HUES6 (cell line): ENCODE results near the gene TBC1D5.
"Not testable (repeated sequence)": the region's sequence is repeated elsewhere in the genome, so short reads cannot be mapped to it uniquely, and the experiment has no call there.

Experiments used
- H3K27ac ChIP-seq: 2 replicates; pipeline ENCODE4 v1.7.0; 2013; ENCODE audit warnings: low read depth, mild to moderate bottlenecking, low read length, inconsistent platforms
- H3K27me3 ChIP-seq: 2 replicates; pipeline ENCODE4 v1.6.1; 2013; ENCODE audit warnings: low read length; ENCODE audit not compliant: control insufficient read depth, insufficient read depth
- H3K36me3 ChIP-seq: 2 replicates; pipeline ENCODE4 v1.6.1; 2013; ENCODE audit warnings: low read length; ENCODE audit not compliant: control insufficient read depth, insufficient read depth
- H3K4me1 ChIP-seq: 2 replicates; pipeline ENCODE4 v1.6.1; 2013; ENCODE audit warnings: low read length; ENCODE audit not compliant: control insufficient read depth, insufficient read depth
- H3K4me3 ChIP-seq: 2 replicates; pipeline ENCODE4 v1.5.1; 2013; ENCODE audit warnings: low read depth, low read length
- H3K9ac ChIP-seq: one replicate; pipeline ENCODE4 v1.6.1; 2013; ENCODE audit warnings: mild to moderate bottlenecking, low read length
- H3K9me3 ChIP-seq: 2 replicates; pipeline ENCODE4 v1.6.1; 2013; ENCODE audit warnings: low read depth, low read length; ENCODE audit not compliant: control insufficient read depth, insufficient read depth

TBC1D5 gene

GRCh38 chr3:17135696-17136095 lies 606.7 kb downstream of the TBC1D5 start:
- Histone ChIP-seq H3K36me3 (no peaks in the 10 kb centered on the region), H3K4me1 (no peaks in the 10 kb centered on the region), H3K27me3 (no peaks in the 10 kb centered on the region), H3K27ac (no peak overlapping the region), H3K9me3 (0 out of 2 replicates have a peak, but pooled peaks cover 3% of the 10 kb centered on the region), H3K4me3 (no peak overlapping the region), H3K9ac (no peak overlapping the region)

- H3K9me3 ChIP-seq, result peaks cover 4% of the 10 kb centered on the region; the same call in 1 of the 2 replicates
- H3K27me3 ChIP-seq, result no peaks in the 10 kb centered on the region
- no peak overlapping the region for H3K4me3 ChIP-seq
- no peak overlapping the region for H3K9ac ChIP-seq
- no peaks in the 10 kb centered on the region for H3K4me1 ChIP-seq
- no peaks in the 10 kb centered on the region for H3K36me3 ChIP-seq
- H3K27ac ChIP-seq, result no peak overlapping the region
Measured at GRCh38 chr3:17133632-17134545, 608.5 kb downstream of the TBC1D5 start.

DNA sequence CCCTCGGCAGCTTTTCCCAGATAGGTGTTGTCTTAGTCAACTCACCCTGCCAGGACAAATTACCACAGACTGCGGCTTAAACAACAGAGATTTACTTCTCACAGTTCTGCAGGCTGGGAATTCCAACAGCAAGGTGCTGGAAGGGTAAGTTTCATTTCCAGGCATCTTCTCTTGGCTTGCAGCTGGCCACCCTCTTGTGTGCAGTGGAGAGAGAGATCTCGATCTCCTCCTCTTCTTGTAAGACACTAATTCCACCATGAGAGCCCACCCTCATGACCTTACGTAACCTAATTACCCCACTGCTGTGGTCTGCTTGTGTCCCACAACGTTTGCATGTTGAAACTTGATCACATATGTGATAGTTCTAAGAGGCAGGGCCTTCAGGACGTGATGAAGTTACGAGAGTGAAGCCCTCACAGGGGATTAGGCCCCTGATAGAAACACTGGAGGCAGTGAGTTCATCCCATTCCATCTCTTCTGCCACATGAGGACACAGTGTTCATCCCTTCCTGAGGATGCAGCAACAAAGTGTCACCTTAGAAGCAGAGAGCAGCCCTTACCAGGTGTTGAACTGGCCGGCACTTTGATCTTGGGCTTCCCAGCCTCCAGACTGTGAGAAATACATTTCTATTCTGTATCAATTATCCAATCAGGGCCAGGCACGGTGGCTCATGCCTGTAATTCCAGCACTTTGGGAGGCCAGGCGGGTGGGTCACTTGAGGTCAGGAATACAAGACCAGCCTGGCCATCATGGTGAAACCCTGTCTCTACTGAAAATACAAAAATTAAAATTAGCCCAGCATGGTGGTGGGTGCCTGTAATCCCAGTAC lies 609.9 kb downstream of the TBC1D5 start:
- Histone ChIP-seq H3K27ac (no peak overlapping the region), H3K36me3 (no peaks in the 10 kb centered on the region), H3K4me1 (no peaks in the 10 kb centered on the region), H3K9ac (no peak overlapping the region), H3K4me3 (no peak overlapping the region), H3K9me3 (peaks cover 8% of the 10 kb centered on the region; the same call in 1 of the 2 replicates), H3K27me3 (no peaks in the 10 kb centered on the region)

DNA sequence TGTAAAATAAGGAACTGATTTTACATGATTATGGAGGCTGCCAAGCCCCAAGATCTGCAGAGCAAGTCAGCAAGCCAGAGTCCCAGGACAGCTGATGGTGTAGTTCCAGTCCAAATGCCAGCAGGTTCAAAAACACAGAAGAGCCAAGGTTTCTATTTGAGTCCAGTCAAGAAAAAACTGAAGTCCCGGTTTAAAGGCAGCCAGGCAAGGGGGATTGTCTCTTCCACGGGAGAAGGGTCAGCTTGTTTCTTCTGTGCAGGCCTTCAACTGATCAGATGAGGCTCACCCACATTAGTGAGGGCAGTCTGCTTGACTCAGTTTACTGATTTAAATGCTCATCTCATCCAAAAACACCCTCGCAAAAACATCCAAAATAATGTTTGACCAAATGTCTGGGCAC lies 611.5 kb downstream of the TBC1D5 start:
- Histone ChIP-seq H3K36me3 (no peaks in the 10 kb centered on the region), H3K9me3 (peaks cover 6% of the 10 kb centered on the region; the same call in 1 of the 2 replicates), H3K4me3 (no peak overlapping the region), H3K4me1 (no peaks in the 10 kb centered on the region), H3K9ac (no peak overlapping the region), H3K27ac (no peak overlapping the region), H3K27me3 (no peaks in the 10 kb centered on the region)

DNA sequence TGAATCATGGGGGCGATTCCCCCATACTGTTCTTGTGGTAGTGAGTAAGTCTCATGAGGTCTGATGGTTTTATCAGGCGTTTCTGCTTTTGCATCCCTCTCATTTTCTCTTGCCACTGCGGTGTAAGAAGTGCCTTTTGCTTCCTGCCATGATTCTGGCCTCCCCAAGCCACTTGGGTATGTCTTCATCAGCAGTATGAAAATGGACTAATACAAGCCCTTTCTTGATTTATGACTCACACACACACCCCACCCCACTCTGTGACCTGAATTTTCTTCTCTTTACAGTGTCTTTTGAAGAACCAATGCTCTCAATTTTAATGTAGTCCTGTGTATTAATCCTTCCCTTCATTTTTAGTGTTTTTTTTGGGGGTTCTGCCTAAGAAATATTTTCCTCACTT lies 612.9 kb downstream of the TBC1D5 start:
- Histone ChIP-seq H3K27me3 (no peaks in the 10 kb centered on the region), H3K36me3 (no peaks in the 10 kb centered on the region), H3K4me1 (no peaks in the 10 kb centered on the region), H3K4me3 (no peak overlapping the region), H3K9me3 (peaks cover 6% of the 10 kb centered on the region; the same call in 1 of the 2 replicates), H3K27ac (no peak overlapping the region), H3K9ac (no peak overlapping the region)

GRCh38 chr3:17128671-17129070 lies 613.8 kb downstream of the TBC1D5 start:
- H3K4me1 ChIP-seq, H3K9ac ChIP-seq, H3K27ac ChIP-seq, H3K27me3 ChIP-seq, H3K9me3 ChIP-seq, H3K4me3 ChIP-seq, H3K36me3 ChIP-seq: not testable (repeated sequence)

GRCh38 chr3:17125738-17126442 lies 616.5 kb downstream of the TBC1D5 start:
- no peaks in the 10 kb centered on the region for H3K27me3 ChIP-seq
- no peak overlapping the region for H3K9ac ChIP-seq
- no peak overlapping the region for H3K27ac ChIP-seq
- H3K4me1 ChIP-seq, result no peaks in the 10 kb centered on the region
- H3K4me3 ChIP-seq, result no peak overlapping the region
- peaks cover 11% of the 10 kb centered on the region for H3K9me3 ChIP-seq
- no peaks in the 10 kb centered on the region for H3K36me3 ChIP-seq

GRCh38 chr3:17122758-17123157 lies 619.7 kb downstream of the TBC1D5 start:
- no peak overlapping the region for H3K9ac ChIP-seq

GRCh38 chr3:17121336-17121735 lies 621.1 kb downstream of the TBC1D5 start:
- H3K27me3 ChIP-seq, result no peaks in the 10 kb centered on the region
- no peak overlapping the region for H3K4me3 ChIP-seq
- H3K4me1 ChIP-seq, result no peaks in the 10 kb centered on the region
- H3K9me3 ChIP-seq, result peaks cover 5% of the 10 kb centered on the region
- no peak overlapping the region for H3K9ac ChIP-seq
- H3K27ac ChIP-seq, result no peak overlapping the region
- H3K36me3 ChIP-seq, result no peaks in the 10 kb centered on the region

More at GRCh38 chr3:17122758-17123157, 619.7 kb downstream of the TBC1D5 start:
- H3K27me3 ChIP-seq, result no peaks in the 10 kb centered on the region
- H3K9me3 ChIP-seq, result peaks cover 5% of the 10 kb centered on the region
- no peaks in the 10 kb centered on the region for H3K4me1 ChIP-seq
- no peak overlapping the region for H3K27ac ChIP-seq
- no peaks in the 10 kb centered on the region for H3K36me3 ChIP-seq
- H3K4me3 ChIP-seq, result no peak overlapping the region

DNA sequence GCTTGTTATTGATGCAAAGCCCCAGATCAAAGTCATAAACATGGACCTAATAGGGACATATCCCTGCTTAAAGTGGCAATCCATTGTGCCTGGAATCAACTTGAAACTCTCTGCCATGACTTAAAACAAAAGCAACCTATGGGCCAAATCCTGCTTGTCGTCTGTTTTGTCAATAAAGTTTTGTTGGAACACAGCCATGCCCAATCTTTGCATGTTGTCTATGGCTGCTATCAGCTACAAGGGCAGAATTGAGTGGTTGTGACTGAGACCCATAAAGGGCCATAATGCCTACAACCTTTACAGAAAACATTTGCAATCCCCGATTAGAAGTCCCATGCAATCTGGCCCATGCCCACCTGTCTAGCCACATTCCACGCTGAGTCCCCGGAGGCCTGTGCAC lies 622.3 kb downstream of the TBC1D5 start:
- no peaks in the 10 kb centered on the region for H3K36me3 ChIP-seq
- no peak overlapping the region for H3K4me3 ChIP-seq
- no peaks in the 10 kb centered on the region for H3K4me1 ChIP-seq
- no peaks in the 10 kb centered on the region for H3K27me3 ChIP-seq
- no peak overlapping the region for H3K9ac ChIP-seq
- no peak overlapping the region for H3K27ac ChIP-seq
- peaks cover 5% of the 10 kb centered on the region for H3K9me3 ChIP-seq
